Transverse colon (tissue), 4 donors: ENCODE measurements around the gene DARS1. TPM values are rescaled to one million over a fixed set of nuclear protein-coding genes. Genes with fewer than 3 reads are reported as not detected.
"Not testable (repeated sequence)": the region's sequence is repeated elsewhere in the genome, so short reads cannot be mapped to it uniquely, and the experiment has no call there.

Source experiments
- DNase-seq: peaks from one replicate; pipeline ENCODE4 v3.0.0-alpha.2; 2019
- H3K27ac ChIP-seq, 4 donors: fragments of 200-600 bp; sonication (generic); 2 replicates each; pipeline ENCODE4 v1.5.1; 2016 to 2018; ENCODE audit warnings: inconsistent platforms in 4 of 4
- H3K27me3 ChIP-seq: fragments of 200-600 bp; sonication (generic); 2 replicates; pipeline ENCODE4 v1.5.1; 2017; ENCODE audit warnings: inconsistent platforms
- H3K36me3 ChIP-seq, 4 donors: fragments of 200-600 bp; sonication (generic); 2 replicates each; pipeline ENCODE4 v1.5.1; 2017 to 2019; ENCODE audit warnings: inconsistent platforms in 4 of 4
- H3K4me1 ChIP-seq, 4 donors: fragments of 200-600 bp; sonication (generic); 2 replicates each; pipeline ENCODE4 v1.5.1; 2017 to 2020; ENCODE audit warnings: inconsistent platforms in 4 of 4
- H3K4me3 ChIP-seq, 4 donors: fragments of 200-600 bp; sonication (generic); 1 replicate in 1 of 4; 2 replicates in 3 of 4; pipeline versions ENCODE4 v1.5.1 to v1.6.1; 2017 to 2019; ENCODE audit warnings: inconsistent platforms in 4 of 4
- H3K9me3 ChIP-seq, 2 donors: fragments of 200-600 bp; sonication (generic); 2 replicates each; pipeline ENCODE4 v1.5.1; 2017 to 2019; ENCODE audit warnings: inconsistent platforms in 2 of 2
- CTCF ChIP-seq, 5 experiments: fragments of 200-600 bp in 3 of 5; fragments of 450-650 bp in 2 of 5; sonication (generic) in 3 of 5; IDR thresholded peaks; 1 replicate in 2 of 5; 2 replicates in 3 of 5; pipeline ENCODE4 v1.5.1; 2016 to 2017; ENCODE audit warnings: antibody characterized with exemption in 5 of 5, inconsistent platforms in 3 of 5, mild to moderate bottlenecking in 2 of 5, moderate library complexity in 1 of 5
- EP300 ChIP-seq: sonication (generic); formaldehyde crosslinking; IDR thresholded peaks from one replicate; pipeline ENCODE4 v1.6.1; 2017; ENCODE audit warnings: antibody characterized with exemption, low read depth
- POLR2A ChIP-seq: fragments of 450-650 bp; IDR thresholded peaks from one replicate; pipeline ENCODE4 v1.6.1; 2016; ENCODE audit warnings: antibody characterized with exemption, mild to moderate bottlenecking, moderate library complexity
- POLR2AphosphoS5 ChIP-seq, 3 donors: sonication (generic); formaldehyde crosslinking; IDR thresholded peaks; one replicate each; pipeline ENCODE4 v1.6.1; 2016; ENCODE audit warnings: antibody characterized with exemption in 3 of 3
- WGBS, 2 donors: methylation state at CpG; one replicate each; pipeline ENCODE4 v1.1.5; 2018; ENCODE audit warnings: low coverage in 1 of 2; 5-methylcytosine and 5-hydroxymethylcytosine counted together
- in situ Hi-C, 4 donors: fragments of 200-750 bp; cut with MboI; loops; one replicate each; pipeline versions ENCODE4 v1.15.0 to v1.15.1; 2017; ENCODE audit warnings: low sequenced_read_pairs in 3 of 4, low pct_ligation_motif_present in 1 of 4, low pct_unique_long_range_greater_than_20kb in 1 of 4
- intact Hi-C: fragments of 100-400 bp; cut with DNase I; formaldehyde crosslinking; loops from one replicate; pipeline ENCODE4 v1.15.1; 2023; ENCODE audit warnings: low total_unique reads
- total RNA-seq, 4 donors: library from RNA; depleted of rRNA; stranded (reverse); fragments of >200 nt; gene quantifications; one replicate each; pipeline ENCODE4 v1.1.0, GENCODE V29; 2016

Gene DARS1
- total RNA-seq, 4 donors from 2014 or later, result 20.5 to 42.3 (median 37.4) TPM

- DNase-seq, result no peak
- Histone ChIP-seq H3K36me3 (no peaks in the 10 kb centered on the region), H3K4me3 (no peak overlapping the region), H3K27ac (peak overlapping the region in 2 of 4 donors; percentile 2 to 17), H3K9me3 (no peaks in the 10 kb centered on the region), H3K27me3 (no peaks in the 10 kb centered on the region), H3K4me1 (peaks cover 0 to 18% (median 8%) of the 10 kb centered on the region in 4 donors)
- in situ Hi-C loops (no loop called here), intact Hi-C loops (no loop called here)
- 68 to 72% methylated on average over 4 of the region's 4 CpGs for WGBS, 2 donors
- no peak for TF ChIP-seq EP300
- no peak for TF ChIP-seq POLR2AphosphoS5 (IDR thresholded peaks at IDR 0.05)
- TF ChIP-seq CTCF (IDR thresholded peaks at IDR 0.05), result no peak
- no peak for TF ChIP-seq POLR2A
Observed at GRCh38 chr2:135962366-135963123, 22.9 kb downstream of the DARS1 start.

- in situ Hi-C loops (no loop called here), intact Hi-C loops (no loop called here)
- TF ChIP-seq EP300 (no peak), POLR2AphosphoS5 (IDR thresholded peaks at IDR 0.05) (no peak), POLR2A (no peak), CTCF (IDR thresholded peaks at IDR 0.05) (no peak)
- Histone ChIP-seq H3K27ac (peak overlapping the region in 3 of 4 donors; percentile 7 to 49 (median 36)), H3K4me1 (peaks cover 0 to 18% (median 8%) of the 10 kb centered on the region in 4 donors), H3K27me3 (no peaks in the 10 kb centered on the region), H3K4me3 (no peak overlapping the region), H3K36me3 (no peaks in the 10 kb centered on the region), H3K9me3 (no peaks in the 10 kb centered on the region)
- DNase-seq, result no peak
- 59 to 73% methylated on average over 4 to 5 of the region's 5 CpGs for whole genome bisulfite sequencing, 2 donors
Observed at GRCh38 chr2:135960656-135961551, 24.5 kb downstream of the DARS1 start.

- DNase-seq, result no peak
- no peaks in the 10 kb centered on the region for H3K36me3 ChIP-seq
- no peak overlapping the region for H3K4me3 ChIP-seq
- intact Hi-C loops, result no loop called here
- H3K27me3 ChIP-seq, result no peaks in the 10 kb centered on the region
- TF ChIP-seq EP300 (no peak), POLR2A (no peak), CTCF (IDR thresholded peaks at IDR 0.05) (no peak), POLR2AphosphoS5 (IDR thresholded peaks at IDR 0.05) (no peak)
- 83 to 84% methylated on average over 5 of the region's 5 CpGs for WGBS, 2 donors
- peak overlapping the region in 1 of 4 donors; percentile 49 for H3K27ac ChIP-seq
- H3K9me3 ChIP-seq, result no peaks in the 10 kb centered on the region
- in situ Hi-C loops, result no loop called here
- H3K4me1 ChIP-seq, result peaks cover 0 to 18% (median 6%) of the 10 kb centered on the region in 4 donors
Observed at GRCh38 chr2:135960150-135960549, 25.3 kb downstream of the DARS1 start.

- in situ Hi-C loops, H3K36me3 ChIP-seq, H3K27me3 ChIP-seq, H3K4me3 ChIP-seq, H3K27ac ChIP-seq, DNase-seq, intact Hi-C loops, H3K9me3 ChIP-seq: not testable (repeated sequence)
- WGBS, 2 donors, result 96 to 98% methylated on average over 6 of the region's 6 CpGs
- peaks cover 0 to 18% (median 6%) of the 10 kb centered on the region in 4 donors for H3K4me1 ChIP-seq
Observed at GRCh38 chr2:135958927-135959326, 26.5 kb downstream of the DARS1 start.
